SK-N-SH (cell line): ENCODE results near the gene ZBED4. TPM values are rescaled to one million over a fixed set of nuclear protein-coding genes. Genes with fewer than 3 reads are reported as not detected.

Experiments used
- CTCF ChIA-PET: fragments of 300-600, 350-600 bp; formaldehyde crosslinking; extraction: SDS; loops from one replicate; lab custom pipeline; 2021; lab: Yijun Ruan, JAX
- POLR2A ChIA-PET: fragments of 350-600 bp; sonication (Branson Sonifier 250); formaldehyde crosslinking; extraction: SDS; loops from one replicate; lab custom pipeline; 2020; ENCODE audit warnings: antibody characterized with exemption, inconsistent platforms; lab: Yijun Ruan, JAX
- DNase-seq: peaks from one replicate; pipeline ENCODE4 v3.0.0; 2012
- H2AFZ ChIP-seq: fragments of 200-600 bp; sonication (generic); 2 replicates; pipeline ENCODE4 v1.8.1; 2016; ENCODE audit warnings: antibody characterized with exemption, mild to moderate bottlenecking, low read depth
- H3F3A ChIP-seq: fragments of 200-600 bp; sonication (generic); replicated peaks from 2 replicates; pipeline ENCODE3; 2016; ENCODE audit warnings: antibody characterized with exemption, mild to moderate bottlenecking; ENCODE audit not compliant: insufficient read depth
- H3K27ac ChIP-seq, 2 experiments: fragments of 200-500 bp in 1 of 2; fragments of 200-600 bp in 1 of 2; sonication (Bioruptor generic) in 1 of 2; sonication (generic), shearing (Covaris generic) in 1 of 2; 2 replicates each; pipeline versions ENCODE4 v1.5.1 to v1.6.1; 2014 to 2016; ENCODE audit warnings: low read depth in 2 of 2, inconsistent platforms in 1 of 2, low read length in 1 of 2, mild to moderate bottlenecking in 1 of 2, mixed read lengths in 1 of 2
- H3K27me3 ChIP-seq: fragments of 200-600 bp; sonication (generic), shearing (Covaris generic); 2 replicates; pipeline ENCODE4 v1.6.1; 2016; ENCODE audit warnings: mixed run types; ENCODE audit not compliant: insufficient read depth
- H3K36me3 ChIP-seq, 2 experiments: fragments of 200-500 bp in 1 of 2; fragments of 200-600 bp in 1 of 2; sonication (Bioruptor generic) in 1 of 2; sonication (generic) in 1 of 2; replicated peaks in 1 of 2; 2 replicates each; pipeline versions ENCODE3 to v1.5.1; 2014 to 2016; ENCODE audit warnings: low read length in 1 of 2, mild to moderate bottlenecking in 1 of 2; ENCODE audit not compliant: insufficient read depth in 2 of 2, control insufficient read depth in 1 of 2
- H3K4me1 ChIP-seq, 2 experiments: fragments of 200-500 bp in 1 of 2; fragments of 200-600 bp in 1 of 2; sonication (Bioruptor generic) in 1 of 2; sonication (generic), shearing (Covaris generic) in 1 of 2; 2 replicates each; pipeline versions ENCODE4 v1.5.1 to v1.6.1; 2014 to 2016; ENCODE audit warnings: low read depth in 1 of 2, low read length in 1 of 2, mixed run types in 1 of 2; ENCODE audit not compliant: insufficient read depth in 2 of 2, control insufficient read depth in 1 of 2
- H3K4me2 ChIP-seq: fragments of 200-600 bp; sonication (generic), shearing (Covaris generic); 2 replicates; pipeline ENCODE4 v1.6.1; 2017; ENCODE audit warnings: mixed run types
- H3K4me3 ChIP-seq, 2 experiments: fragments of 200-500 bp in 1 of 2; fragments of 200-600 bp in 1 of 2; sonication (Bioruptor generic) in 1 of 2; sonication (generic), shearing (Covaris generic) in 1 of 2; 2 replicates each; pipeline versions ENCODE4 v1.5.1 to v1.8.1; 2014 to 2016; ENCODE audit warnings: low read depth in 2 of 2, inconsistent platforms in 1 of 2, low read length in 1 of 2, mild to moderate bottlenecking in 1 of 2, mixed read lengths in 1 of 2, moderate library complexity in 1 of 2
- H3K79me2 ChIP-seq: fragments of 200-600 bp; sonication (generic); 2 replicates; pipeline ENCODE4 v1.8.1; 2017; ENCODE audit warnings: mild to moderate bottlenecking; ENCODE audit not compliant: insufficient read depth
- H3K9ac ChIP-seq: fragments of 200-600 bp; sonication (generic); 2 replicates; pipeline ENCODE4 v1.6.1; 2017; ENCODE audit warnings: mixed run types
- H3K9me2 ChIP-seq: fragments of 200-600 bp; sonication (generic); 2 replicates; pipeline ENCODE4 v1.6.1; 2017; ENCODE audit warnings: mixed run types
- H3K9me3 ChIP-seq: fragments of 200-600 bp; sonication (generic); 2 replicates; pipeline ENCODE4 v1.6.1; 2017; ENCODE audit warnings: mixed run types, mild to moderate bottlenecking, moderate library complexity
- H4K20me1 ChIP-seq: fragments of 200-600 bp; sonication (generic); 2 replicates; pipeline ENCODE4 v1.6.1; 2017; ENCODE audit warnings: mild to moderate bottlenecking, mixed run types; ENCODE audit not compliant: insufficient read depth
- EP300 ChIP-seq, 2 experiments: IDR thresholded peaks; 2 replicates each; pipeline versions ENCODE4 v1.4.0 to v1.6.1; 2012; ENCODE audit warnings: borderline replicate concordance in 1 of 2, low read depth in 1 of 2, low read length in 1 of 2
- FOSL2 ChIP-seq: IDR thresholded peaks from 2 replicates; pipeline ENCODE4 v1.4.0; 2012; ENCODE audit warnings: low read depth, mild to moderate bottlenecking, moderate library complexity, borderline replicate concordance
- FOXM1 ChIP-seq: IDR thresholded peaks from 2 replicates; pipeline ENCODE4 v1.4.0; 2012; ENCODE audit warnings: low read depth, mild to moderate bottlenecking
- JUND ChIP-seq: IDR thresholded peaks from 2 replicates; pipeline ENCODE4 v1.4.0; 2012
- MXI1 ChIP-seq: IDR thresholded peaks from 2 replicates; pipeline ENCODE4 v1.6.1; 2012; ENCODE audit warnings: mild to moderate bottlenecking, low read depth, low read length, improper control_type of control experiment
- PBX3 ChIP-seq: IDR thresholded peaks from 2 replicates; pipeline ENCODE4; 2012
- POLR2AphosphoS5 ChIP-seq: IDR thresholded peaks from 2 replicates; pipeline ENCODE4 v1.6.1; 2012; ENCODE audit warnings: low read depth, low read length
- SMC3 ChIP-seq: IDR thresholded peaks from 2 replicates; pipeline ENCODE4 v1.6.1; 2012; ENCODE audit warnings: low read depth, low read length, improper control_type of control experiment
- TEAD4 ChIP-seq: IDR thresholded peaks from 2 replicates; pipeline ENCODE4 v1.4.0; 2012; ENCODE audit warnings: mild to moderate bottlenecking, borderline replicate concordance; ENCODE audit not compliant: insufficient read depth
- USF1 ChIP-seq: IDR thresholded peaks from 2 replicates; pipeline ENCODE4 v1.4.0; 2012; ENCODE audit warnings: low read depth, borderline replicate concordance
- USF2 ChIP-seq: fragments of 150-350 bp; IDR thresholded peaks from 2 replicates; pipeline ENCODE4 v1.6.1; 2017; ENCODE audit warnings: antibody characterized with exemption, low read length, low read depth, borderline replicate concordance
- WGBS: methylation state at CpG from one replicate; pipeline ENCODE4 v1.1.6; 2017; ENCODE audit warnings: low lambda C conversion rate; 5-methylcytosine and 5-hydroxymethylcytosine counted together
- polyA plus RNA-seq, 3 experiments: library from polyadenylated mRNA; depleted of rRNA; stranded (reverse); fragments of >200 nt; gene quantifications; 2 replicates each; pipeline ENCODE4 v1.2.3, GENCODE V29; 2012
- TF ChIP-seq, protein P1 (sequence below): IDR thresholded peaks from 2 replicates; pipeline ENCODE4 v1.6.1; 2012; ENCODE audit warnings: mild to moderate bottlenecking, low read depth, low read length, moderate library complexity

Gene ZBED4
- polyA plus RNA-seq, 1 of the 3 experiments (the other 2 are of a cell fraction) = 7.9 TPM

DNA sequence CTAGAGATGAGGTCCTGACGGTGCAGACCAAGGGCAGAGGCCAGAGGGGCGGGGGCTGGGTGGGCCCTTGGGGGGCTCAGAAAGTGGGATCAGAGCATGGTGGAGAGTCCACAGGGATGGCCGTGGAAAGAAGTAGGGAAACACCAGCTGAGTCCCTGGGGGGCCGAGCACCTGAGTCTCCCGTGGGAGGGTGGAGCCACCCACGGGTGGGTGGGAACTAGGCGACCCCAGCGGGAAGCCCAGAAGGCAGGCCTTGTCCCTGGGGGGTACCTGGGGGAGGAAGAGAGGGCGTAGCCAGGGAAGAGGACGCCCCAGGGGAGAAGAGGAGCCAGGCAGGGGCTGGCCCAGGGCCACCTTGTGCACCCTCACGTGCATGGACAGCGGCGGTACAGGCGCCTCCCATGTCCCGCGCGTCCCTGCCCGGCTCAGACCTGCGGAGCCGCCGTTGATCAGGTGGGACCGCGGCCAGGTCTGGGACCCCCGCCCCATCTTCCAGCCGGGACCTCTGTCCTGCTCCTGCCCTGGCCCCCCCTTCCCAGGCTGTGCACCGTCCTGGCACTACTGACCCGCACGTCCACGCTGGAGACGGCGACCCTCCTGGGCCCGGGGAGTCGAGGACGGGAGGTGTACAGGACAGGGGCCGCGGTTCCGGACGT lies 75.0 kb downstream of the ZBED4 start:
- 74% methylated on average over 21 of the region's 38 CpGs for WGBS
- TF ChIP-seq MXI1 (no peak), SMC3 (no peak), EP300 (IDR thresholded peaks at IDR 0.05; ENCODE audit: borderline replicate concordance in 1 of 2, low read depth in 1 of 2, low read length in 1 of 2) (no peak), TEAD4 (no peak), USF1 (no peak), JUND (no peak), USF2 (no peak), FOSL2 (no peak), PBX3 (no peak), POLR2AphosphoS5 (no peak), FOXM1 (no peak)
- TF ChIP-seq, protein P1, sequence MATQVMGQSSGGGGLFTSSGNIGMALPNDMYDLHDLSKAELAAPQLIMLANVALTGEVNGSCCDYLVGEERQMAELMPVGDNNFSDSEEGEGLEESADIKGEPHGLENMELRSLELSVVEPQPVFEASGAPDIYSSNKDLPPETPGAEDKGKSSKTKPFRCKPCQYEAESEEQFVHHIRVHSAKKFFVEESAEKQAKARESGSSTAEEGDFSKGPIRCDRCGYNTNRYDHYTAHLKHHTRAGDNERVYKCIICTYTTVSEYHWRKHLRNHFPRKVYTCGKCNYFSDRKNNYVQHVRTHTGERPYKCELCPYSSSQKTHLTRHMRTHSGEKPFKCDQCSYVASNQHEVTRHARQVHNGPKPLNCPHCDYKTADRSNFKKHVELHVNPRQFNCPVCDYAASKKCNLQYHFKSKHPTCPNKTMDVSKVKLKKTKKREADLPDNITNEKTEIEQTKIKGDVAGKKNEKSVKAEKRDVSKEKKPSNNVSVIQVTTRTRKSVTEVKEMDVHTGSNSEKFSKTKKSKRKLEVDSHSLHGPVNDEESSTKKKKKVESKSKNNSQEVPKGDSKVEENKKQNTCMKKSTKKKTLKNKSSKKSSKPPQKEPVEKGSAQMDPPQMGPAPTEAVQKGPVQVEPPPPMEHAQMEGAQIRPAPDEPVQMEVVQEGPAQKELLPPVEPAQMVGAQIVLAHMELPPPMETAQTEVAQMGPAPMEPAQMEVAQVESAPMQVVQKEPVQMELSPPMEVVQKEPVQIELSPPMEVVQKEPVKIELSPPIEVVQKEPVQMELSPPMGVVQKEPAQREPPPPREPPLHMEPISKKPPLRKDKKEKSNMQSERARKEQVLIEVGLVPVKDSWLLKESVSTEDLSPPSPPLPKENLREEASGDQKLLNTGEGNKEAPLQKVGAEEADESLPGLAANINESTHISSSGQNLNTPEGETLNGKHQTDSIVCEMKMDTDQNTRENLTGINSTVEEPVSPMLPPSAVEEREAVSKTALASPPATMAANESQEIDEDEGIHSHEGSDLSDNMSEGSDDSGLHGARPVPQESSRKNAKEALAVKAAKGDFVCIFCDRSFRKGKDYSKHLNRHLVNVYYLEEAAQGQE = no peak
- POLR2A ChIA-PET = no interaction called here

More for the DNA sequence above, 75.0 kb downstream of the ZBED4 start:
- no peaks in the 10 kb centered on the region for H3K27me3 ChIP-seq
- no peak for DNase-seq
- H3K79me2 ChIP-seq = no peaks in the 10 kb centered on the region
- no peak overlapping the region for H3K4me2 ChIP-seq
- no peaks in the 10 kb centered on the region for H3K9me2 ChIP-seq
- no peaks in the 10 kb centered on the region for H3K9me3 ChIP-seq
- no peak overlapping the region for H3K4me3 ChIP-seq
- peaks cover 0 to 20% of the 10 kb centered on the region in 2 experiments; a peak in 1 of 4 replicates for H3K4me1 ChIP-seq
- H3F3A ChIP-seq = no peaks in the 10 kb centered on the region
- no peak overlapping the region for H3K9ac ChIP-seq
- H3K27ac ChIP-seq = no peak overlapping the region
- no peaks in the 10 kb centered on the region for H4K20me1 ChIP-seq
- no peak overlapping the region for H2AFZ ChIP-seq
- CTCF ChIA-PET = interaction anchor here (0.6 to 2.5 kb wide), 3 partner anchors 8 to 65 kb away, joined by 3 to 18 read pairs (median 3); no protein-coding TSS in a partner anchor
- H3K36me3 ChIP-seq = peaks cover 0 to 9% of the 10 kb centered on the region in 2 experiments
